GM19395 (cell line): ENCODE data around the gene HS3ST3A1.
"Not testable (repeated sequence)": the region's sequence is repeated elsewhere in the genome, so short reads cannot be mapped to it uniquely, and the experiment has no call there.

Experiments
- ATAC-seq: cut with Tn5 transposase; IDR thresholded peaks from one replicate; pipeline ENCODE4 v1.9.1; 2021; ENCODE audit warnings: mild to moderate bottlenecking, moderate library complexity; ENCODE audit not compliant: unreplicated experiment

Gene HS3ST3A1

DNA sequence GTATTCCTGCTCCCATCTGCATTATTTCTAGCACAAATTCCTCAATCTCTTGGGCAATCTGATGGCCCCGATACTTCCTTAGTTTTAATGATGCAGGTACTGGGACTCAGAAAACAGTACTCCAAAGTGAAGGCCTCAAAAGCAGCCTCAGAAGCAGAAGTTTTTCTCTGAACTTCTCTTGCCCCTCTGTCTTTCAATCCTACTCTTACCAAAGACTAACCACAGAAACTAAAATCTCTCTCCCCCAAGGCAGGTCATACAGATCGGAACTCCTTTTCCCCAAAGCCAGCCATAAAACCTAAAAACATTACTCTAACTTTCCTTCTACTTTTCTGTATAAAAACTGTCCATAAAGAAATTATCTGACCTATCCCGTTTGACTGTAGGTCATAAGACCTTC, 103.5 kb downstream of the HS3ST3A1 start:
- no peak for ATAC-seq

DNA sequence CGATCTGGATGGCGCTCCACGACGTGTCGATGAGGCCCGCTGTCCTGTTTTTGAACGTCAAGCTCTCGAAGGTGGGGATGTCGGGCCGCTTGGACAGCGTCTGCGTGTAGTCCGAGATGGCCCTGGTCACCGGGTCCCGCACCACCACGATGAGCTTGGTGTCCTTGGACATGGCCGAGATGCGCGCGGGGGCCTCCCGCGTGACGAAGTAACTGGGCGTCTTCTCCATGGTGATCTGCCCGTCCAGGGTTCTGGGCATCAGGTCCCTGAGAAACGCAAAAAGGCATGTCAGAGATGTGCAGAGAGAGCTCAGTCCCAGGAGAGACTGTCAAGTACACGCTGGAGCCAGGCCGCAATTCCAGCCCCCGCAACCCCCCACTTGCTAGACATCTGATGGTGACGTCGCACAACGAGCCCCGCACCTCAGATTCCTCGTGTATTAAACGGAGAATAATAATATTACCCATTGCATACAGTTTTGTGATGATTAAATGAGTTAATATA, 105.1 kb downstream of the HS3ST3A1 start:
- ATAC-seq, result not testable (repeated sequence)

DNA sequence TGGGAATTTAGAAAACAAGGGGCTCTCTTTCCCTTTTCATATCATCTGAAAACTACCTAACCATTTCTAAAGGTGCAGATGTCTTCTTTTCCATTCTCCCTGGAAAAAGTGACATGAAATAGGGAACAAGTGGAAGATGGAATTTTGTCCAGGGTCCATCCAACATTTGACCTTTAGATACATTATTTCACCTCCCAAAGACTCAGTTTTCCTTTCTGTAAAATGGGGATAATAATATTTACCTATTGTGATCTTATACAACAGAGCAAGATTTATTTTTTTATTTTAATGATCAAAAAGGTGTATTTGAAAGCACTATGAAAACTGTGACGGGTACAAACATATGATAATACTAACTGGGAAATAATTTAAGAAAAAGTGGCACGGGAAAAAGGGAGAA, 106.3 kb downstream of the HS3ST3A1 start:
- no peak for ATAC-seq

DNA sequence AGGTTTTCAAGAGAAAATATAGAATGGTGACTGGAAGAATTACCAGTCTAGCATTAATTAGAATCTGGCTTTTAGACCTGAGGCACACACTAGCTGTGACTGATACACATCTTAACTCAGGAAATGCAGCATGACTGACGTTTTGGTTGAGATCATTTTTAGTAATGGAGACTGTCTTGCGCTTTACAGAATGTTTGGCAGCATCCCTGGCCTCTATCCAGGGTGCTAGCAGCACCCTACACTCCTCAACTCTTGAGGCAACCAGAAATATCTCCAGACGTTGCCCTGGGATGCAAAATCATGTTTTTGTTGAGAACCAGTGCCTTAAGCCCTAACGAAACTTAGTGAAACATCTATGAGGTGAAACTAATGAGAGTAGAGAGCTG, 109.0 kb downstream of the HS3ST3A1 start:
- ATAC-seq, result no peak

DNA sequence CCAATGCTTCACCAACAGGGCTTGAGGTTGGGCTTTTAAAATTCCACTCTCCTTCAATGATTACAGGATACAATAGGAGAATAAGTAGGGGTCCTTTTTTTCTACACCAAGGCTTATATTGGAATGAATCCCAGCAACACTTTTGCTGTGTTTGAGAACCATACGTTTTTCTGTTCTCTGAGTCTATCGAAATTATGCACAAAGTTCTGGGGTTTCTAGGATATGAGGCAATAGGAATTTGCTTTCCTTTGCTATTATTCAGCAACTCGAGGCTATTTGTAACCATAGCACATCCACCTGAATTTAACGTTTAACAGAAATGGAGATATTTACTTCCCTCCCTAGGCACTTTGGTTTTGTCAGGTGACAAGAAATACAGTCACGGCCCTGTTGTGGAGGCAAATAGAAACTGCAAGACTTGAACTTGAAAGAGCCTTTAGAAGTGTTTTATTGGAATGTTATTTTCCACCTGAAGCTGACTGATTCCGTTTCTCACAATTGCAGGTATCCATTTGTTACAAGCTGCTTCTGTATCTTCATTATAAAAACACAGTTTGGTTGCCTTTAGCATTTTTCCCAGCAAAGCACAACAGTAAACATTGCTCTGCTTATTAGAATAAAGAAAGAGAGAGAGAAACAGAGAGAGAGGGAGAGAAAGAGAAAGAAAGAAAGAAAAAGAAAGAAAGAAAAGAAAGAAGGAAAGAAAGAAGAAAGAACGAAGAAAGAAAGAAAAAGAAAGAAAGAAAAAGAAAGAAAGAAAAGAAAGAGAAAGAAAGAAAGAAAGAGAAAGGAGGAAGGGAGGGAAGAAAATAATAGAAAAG, 109.6 kb downstream of the HS3ST3A1 start:
- ATAC-seq, result no peak

DNA sequence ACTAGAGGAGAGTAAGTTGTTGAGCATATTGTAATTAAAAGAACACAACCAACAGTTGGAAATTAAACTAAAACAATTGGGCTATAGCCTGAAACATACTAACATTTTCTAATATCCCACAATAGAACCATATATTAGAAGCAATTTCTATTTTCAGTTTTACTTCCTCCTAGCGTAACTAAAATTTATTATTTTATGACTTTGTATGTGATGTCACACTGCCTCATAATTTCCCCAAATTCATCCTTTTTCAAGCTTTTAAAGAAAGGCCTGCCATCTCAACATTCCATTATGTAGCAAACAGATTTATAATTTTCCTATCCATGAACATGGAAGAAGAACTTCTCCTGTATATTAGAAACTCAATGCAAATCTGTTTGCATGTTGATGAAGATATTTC, 110.2 kb downstream of the HS3ST3A1 start:
- ATAC-seq, result no peak

DNA sequence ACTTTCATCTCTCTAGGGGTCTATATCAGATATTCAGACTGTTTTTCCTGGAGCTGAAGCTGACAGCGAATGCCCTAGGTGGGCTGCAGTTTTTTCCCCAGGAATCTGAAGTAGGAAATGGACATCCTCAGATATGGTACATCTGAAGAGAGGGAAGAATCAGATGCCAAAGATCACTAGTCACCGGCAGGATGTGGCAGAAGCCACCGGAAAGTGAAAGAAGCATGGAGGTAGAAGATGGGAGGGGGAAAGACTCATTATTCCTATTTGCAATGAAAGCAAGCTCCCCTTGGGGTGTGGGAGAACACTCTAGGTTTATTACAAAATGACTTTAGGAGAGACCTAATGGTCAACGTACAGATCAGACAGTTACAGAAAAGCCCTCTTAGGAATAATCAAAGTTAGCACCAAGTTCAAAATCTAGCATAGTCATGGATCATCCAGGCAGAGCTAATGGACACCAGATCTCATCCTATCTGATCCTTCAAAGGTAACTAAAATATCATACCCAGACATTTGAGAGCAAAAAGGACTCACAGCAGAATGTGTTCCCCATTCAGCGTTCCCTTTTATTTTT, 110.7 kb downstream of the HS3ST3A1 start:
- no peak for ATAC-seq

DNA sequence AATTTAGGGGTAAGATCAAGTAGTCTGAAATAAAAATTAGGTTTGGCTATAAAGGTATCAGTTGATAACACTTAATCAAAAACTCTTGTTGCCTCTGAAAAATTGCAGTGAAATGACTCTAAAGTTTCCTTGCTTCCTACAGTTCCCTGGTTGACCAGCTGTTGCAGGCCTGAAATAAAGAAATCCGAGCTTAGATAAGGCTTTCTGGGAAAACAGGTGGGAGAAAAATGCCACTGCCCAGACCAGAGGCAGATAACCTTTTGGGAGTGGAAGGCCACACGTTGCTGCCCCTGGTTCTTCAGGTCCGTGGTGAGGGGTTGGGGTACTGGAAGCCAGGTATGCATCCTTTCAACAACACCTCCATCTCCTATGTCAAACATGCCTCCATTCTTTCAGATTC, 111.3 kb downstream of the HS3ST3A1 start:
- ATAC-seq, result no peak

DNA sequence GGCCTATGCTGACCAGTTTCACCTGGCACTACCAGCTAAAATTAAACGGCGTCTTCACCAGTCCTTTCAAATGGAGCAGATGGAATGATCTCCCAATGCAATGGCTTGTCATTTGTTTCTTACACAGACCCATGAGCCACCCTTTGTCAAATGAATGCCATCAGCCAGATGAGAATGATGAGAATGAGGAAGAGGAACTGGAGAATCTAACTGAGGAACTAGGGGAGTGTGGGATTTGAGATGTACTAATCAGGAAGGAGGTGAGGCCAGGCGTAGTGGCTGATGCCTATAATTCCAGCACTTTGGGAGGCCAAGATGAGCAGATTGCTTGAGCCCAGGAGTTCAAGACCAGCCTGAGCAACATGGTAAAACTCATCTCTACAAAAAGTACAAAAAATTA, 116.4 kb downstream of the HS3ST3A1 start:
- no peak for ATAC-seq

DNA sequence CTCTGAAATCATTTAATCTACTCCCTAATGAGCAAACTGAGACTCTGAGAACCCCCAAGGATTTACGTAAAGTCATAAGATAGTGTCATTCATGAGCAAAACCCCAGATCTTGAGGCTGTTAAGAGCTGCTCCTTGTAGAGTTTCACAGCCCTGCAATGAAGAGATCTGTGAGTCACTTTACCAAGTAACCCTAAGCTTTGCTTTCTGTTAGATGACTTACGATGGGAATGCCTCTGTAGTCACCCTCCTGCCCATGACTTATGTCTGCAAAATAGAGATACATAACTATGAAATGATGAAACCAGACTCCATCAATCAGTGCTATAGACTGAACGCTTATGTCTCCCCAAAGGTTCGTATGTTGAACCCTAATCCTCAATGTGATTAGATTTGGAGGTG, 117.7 kb downstream of the HS3ST3A1 start:
- no peak for ATAC-seq

DNA sequence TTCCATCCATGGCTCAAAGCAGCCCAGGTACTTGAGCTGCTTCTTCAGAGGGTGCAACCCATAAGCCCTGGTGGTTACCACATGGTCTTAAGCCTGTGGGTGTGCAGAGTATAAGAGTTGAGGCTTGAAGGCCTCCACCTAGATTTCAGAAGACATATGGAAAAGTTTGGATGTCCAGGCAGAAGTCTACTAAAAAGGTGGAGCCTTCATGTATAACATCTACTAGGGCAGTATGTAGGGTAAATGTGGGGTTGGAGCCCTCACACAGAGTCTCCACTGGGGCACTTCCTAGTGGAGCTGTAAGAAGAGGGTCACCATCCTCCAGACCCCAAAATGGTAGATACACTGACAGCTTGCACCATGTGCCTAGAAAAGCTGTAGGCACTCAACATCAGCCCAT, 120.9 kb downstream of the HS3ST3A1 start:
- ATAC-seq, result no peak

DNA sequence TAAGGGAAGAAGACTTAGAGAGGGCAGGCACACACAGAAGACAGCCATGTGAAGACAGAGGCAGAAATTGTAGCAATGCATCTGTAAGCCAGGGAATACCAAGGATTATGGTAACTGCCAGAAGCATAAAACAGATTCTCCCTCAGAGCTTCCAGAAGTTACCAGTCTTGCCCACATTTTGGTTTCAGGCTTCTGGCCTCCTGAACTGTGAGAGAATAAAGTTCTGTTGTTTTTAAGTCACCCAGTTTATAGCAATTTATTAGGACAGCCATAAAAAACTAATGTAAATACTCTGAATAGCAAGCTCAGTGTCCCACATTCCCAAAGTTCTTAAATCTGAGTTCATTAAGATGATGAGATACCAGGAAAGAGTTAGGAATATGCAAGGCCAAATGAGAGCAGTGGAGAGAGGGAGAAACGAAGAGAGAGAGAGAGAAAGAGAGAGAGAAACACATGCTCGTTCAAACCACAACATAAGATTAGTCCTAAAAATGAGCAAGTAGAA, 123.4 kb downstream of the HS3ST3A1 start:
- no peak for ATAC-seq

DNA sequence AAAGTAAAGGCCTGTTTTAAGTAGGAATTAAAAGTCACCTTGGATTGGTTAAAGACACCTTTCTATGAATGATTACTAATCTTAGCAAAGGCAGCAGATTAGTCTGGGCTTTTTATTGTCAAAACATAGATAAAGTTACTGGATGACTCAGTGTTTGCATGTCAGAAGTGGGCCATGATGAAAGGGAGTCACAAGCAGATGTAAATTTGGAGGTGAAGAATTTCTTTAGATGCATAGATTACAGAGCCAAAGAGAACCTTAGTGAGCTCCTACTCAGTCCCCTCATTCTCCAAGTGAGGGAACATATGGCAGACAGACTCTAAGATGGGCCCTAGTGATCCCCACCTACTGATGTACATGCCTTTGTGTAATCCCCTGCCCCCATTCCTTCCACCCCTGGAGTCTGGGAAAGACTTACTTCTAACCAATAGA, 124.5 kb downstream of the HS3ST3A1 start:
- no peak for ATAC-seq

DNA sequence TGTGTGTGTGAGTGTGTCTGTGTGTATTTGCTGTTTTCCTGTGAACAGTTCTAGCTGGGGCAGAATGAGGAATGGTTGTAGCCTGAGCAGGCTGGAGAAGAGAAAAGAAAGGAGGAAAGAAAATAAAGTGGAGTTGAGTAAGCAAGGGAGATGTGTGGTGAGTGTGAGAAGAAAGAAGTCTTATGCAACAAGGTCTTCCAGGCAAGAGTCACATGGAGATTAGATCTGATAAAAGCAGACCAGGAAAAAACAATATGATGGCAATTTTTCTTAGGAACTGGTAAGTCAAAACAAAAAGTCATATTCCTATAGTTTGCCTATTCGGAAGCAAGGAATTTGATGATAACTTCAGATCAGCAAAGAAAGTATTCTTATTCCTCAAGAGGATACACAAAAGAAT, 125.0 kb downstream of the HS3ST3A1 start:
- no peak for ATAC-seq

DNA sequence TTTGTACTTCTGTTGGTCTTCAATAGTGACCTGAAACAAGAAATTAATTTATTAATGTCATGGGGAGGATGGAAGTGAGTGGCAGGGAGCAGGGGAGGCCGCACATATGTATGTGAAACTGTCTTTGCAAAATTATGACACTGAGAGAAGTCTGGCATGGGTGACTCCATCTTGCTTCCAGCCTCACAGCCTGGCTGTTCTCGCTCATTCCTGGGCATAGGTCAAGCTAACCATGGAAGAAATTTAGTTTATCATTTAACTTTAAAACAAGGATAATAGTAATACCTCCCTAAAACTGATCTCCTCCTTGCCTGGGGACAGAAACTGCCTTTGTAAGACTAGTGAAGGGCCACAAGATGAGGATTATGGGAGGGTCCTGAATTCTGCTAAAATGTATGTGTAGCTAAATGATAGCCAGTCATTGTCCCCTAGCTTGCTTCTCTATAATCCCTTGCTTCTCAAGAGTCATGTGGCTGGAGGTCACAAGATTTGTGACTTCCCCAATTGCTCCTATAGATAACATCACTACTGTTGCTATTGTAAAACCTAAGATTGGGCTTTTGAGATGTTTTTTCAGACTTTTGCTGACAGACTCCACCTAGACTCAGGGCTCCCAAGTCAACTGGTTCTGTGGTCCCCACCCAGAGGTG, 126.0 kb downstream of the HS3ST3A1 start:
- no peak for ATAC-seq

DNA sequence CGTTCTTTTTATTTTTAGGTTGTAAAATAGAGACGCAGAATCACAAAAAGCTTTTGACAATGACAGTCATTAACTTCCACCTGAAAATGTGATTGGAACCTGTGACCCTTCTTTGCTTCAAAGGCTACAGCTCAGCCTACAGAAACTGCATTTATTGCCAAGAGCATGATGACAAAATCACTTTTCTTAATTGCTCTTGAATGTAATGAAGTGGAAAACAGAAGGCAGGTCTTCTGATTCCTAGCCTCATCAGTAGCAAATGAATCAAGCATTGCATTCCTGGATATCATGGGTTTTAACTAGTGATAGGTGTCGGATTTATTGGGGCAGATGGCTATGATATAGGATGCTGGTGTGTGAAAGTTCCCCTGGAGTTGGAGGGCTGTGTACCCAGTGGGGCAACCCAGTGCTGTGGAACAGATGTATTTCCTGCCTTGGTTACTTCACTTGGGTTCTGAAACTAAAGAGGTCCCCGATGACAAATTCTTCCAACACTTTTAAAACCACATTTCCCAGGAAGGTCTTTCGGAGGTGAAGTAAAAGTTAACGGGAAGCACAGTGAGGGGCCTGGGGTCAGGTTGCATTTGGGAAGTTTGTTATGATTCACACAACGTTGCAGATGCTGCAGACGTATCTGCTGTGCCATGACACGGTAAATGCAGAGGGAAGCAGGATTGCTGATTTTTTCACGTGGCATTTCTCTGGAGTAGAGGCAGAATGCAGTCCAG, 127.5 kb downstream of the HS3ST3A1 start:
- ATAC-seq, result no peak

DNA sequence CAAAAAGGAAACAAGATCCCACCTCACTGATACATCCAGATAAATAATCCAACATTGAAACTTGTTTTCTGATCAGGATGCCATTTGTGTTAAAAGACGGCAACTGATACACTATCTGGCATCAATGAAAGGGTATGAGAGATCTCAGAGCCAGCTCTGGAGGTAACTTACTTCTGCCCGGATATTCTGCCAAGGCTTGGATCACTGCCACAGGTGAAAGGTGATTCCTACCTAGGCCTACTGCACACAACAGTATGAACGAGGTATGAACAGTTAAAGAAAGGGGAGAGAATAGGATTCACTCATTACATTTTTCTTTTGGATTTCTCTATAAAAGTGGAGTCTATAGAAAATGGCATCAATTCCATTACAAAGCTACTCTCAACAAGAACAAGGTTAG, 136.1 kb downstream of the HS3ST3A1 start:
- ATAC-seq, result no peak

DNA sequence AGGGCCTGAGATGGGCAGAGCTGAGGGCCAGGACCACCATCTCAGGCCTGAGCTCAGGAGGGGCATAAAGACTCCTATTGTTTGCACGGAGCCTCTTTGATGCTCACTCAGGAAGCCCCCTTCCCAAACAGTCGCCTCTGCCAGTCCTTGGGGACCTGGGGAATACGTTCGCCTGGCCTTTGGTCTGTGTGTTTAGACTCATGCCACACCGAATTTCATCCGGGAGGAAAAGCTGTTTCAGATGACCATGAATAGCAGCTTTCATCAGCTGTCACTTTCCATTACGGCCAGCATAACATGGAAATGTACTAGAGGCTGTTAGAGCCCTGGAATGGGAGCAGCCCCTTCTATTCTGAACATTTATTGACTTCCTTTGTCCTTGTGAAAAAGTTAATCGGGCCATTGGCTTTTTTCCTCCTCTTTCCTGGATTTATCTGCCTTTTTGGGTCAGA, 139.0 kb downstream of the HS3ST3A1 start:
- ATAC-seq, result no peak

DNA sequence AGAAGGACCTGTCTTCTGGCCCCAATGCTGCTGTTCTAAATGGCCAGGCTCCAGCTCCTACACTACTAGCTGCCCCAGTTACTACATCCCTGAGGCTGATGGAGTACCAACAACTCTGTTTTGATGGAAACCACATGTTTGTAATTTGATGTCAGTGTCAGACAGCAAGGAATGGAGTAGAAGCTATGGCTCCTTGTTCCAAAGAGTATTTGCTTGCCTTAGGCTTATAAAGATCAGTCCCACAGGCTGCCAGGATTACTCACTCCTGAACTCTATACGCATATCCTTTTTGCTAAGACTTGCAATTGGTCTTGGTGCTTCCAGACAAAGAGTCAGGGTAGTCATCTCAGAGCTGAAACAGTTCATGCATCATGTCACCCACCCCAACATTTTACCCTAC, 139.6 kb downstream of the HS3ST3A1 start:
- no peak for ATAC-seq

DNA sequence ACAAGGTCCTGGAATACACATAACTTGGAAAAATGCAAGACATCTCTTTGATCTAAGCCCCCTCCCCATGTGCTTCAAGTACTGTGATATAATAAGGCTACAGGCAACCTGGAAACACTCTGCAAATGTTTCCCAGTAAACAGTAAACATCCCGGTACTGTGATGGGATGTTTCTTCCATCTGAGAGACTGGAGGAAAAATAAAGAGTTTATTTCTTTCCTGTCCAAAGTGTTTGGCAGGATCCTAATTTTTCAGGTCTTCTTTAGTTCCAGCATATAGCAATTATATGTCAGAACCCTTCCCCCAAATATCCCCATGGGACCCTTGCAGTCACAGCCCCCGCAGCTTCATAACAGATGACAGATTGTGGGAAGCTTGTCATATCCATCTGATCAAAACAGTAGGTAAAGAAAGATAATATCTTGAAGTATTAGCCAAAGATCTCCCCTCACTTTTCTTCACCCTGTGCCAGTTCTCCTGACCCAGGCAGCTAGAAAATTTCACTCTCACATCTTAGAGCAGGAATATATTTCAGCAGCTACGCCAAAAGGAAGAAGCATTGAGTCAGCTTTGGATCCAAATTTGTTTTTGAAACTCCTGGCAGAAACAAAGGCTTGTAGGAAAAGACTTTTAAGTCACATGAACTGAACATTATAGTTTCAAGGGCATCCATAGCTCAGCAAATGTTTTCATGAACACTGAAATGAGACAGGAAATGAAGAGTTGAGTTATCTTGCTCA, 141.3 kb downstream of the HS3ST3A1 start:
- ATAC-seq, result no peak
